HAP-1 (cell line): ENCODE data around the gene NR1H2.

ENCODE experiments used
- DNase-seq, 2 experiments: peaks; one replicate each; pipeline ENCODE4 v3.0.0-alpha.2; 2016 to 2020; ENCODE audit warnings: low spot score in 2 of 2
- H3K27me3 ChIP-seq: fragments of 250-450 bp; sonication (Bioruptor Pico); 2 replicates; pipeline ENCODE4 v1.5.1; 2020; ENCODE audit warnings: low read depth, mild to moderate bottlenecking, moderate library complexity
- H3K36me3 ChIP-seq: fragments of 250-450 bp; sonication (Bioruptor Pico); replicated peaks from 2 replicates; pipeline ENCODE4 v1.5.1; 2020; ENCODE audit warnings: mild to moderate bottlenecking
- H3K4me1 ChIP-seq: fragments of 250-450 bp; sonication (Bioruptor Pico); 2 replicates; pipeline ENCODE4 v1.5.1; 2020; ENCODE audit warnings: mild to moderate bottlenecking
- H3K4me3 ChIP-seq: fragments of 250-450 bp; sonication (Bioruptor Pico); 2 replicates; pipeline ENCODE4 v1.5.1; 2020; ENCODE audit warnings: mild to moderate bottlenecking, moderate library complexity
- H3K9me3 ChIP-seq: fragments of 250-450 bp; sonication (Bioruptor Pico); 2 replicates; pipeline ENCODE4 v1.5.1; 2020; ENCODE audit warnings: mild to moderate bottlenecking, moderate library complexity
- in situ Hi-C: fragments of 300-500 bp; cut with MboI; formaldehyde crosslinking; loops from 3 replicates; pipeline ENCODE4 v1.14.3; 2020; ENCODE audit warnings: low sequenced_read_pairs, inconsistent platforms, mixed read lengths

Gene NR1H2

DNA sequence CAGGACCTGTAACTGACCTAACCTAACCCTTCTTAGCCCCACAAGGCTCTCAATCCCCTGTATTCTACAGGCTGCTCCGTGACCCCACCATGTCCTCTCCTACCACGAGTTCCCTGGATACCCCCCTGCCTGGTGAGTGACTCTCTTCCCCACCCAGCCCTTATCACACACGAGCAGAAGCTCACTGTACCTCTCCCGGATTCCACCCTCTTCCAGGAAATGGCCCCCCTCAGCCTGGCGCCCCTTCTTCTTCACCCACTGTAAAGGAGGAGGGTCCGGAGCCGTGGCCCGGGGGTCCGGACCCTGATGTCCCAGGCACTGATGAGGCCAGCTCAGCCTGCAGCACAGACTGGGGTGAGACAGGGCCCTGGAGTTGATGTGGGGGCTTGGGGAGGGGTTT, 1.3 kb downstream of the NR1H2 start:
- Histone ChIP-seq H3K4me1 (peaks cover 2% of the 10 kb centered on the region), H3K27me3 (no peaks in the 10 kb centered on the region), H3K36me3 (peaks cover 25% of the 10 kb centered on the region), H3K4me3 (no peak overlapping the region), H3K9me3 (no peaks in the 10 kb centered on the region)
- no peak for DNase-seq
- in situ Hi-C loops: loop anchor here (10.0 kb wide), 1 partner anchor 407 kb away; no protein-coding TSS in a partner anchor

DNA sequence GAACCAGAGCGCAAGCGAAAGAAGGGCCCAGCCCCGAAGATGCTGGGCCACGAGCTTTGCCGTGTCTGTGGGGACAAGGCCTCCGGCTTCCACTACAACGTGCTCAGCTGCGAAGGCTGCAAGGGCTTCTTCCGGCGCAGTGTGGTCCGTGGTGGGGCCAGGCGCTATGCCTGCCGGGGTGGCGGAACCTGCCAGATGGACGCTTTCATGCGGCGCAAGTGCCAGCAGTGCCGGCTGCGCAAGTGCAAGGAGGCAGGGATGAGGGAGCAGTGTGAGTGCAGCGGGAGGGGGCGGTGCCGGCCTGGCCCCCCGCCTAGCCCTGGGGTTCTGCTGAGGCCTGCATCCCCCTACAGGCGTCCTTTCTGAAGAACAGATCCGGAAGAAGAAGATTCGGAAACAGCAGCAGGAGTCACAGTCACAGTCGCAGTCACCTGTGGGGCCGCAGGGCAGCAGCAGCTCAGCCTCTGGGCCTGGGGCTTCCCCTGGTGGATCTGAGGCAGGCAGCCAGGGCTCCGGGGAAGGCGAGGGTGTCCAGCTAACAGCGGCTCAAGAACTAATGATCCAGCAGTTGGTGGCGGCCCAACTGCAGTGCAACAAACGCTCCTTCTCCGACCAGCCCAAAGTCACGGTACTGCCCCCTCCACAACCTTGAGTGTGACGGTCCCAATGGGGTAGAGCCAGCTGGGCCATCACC, 2.1 kb downstream of the NR1H2 start:
- peaks cover 3% of the 10 kb centered on the region for H3K4me1 ChIP-seq
- no peak for DNase-seq
- in situ Hi-C loops: loop anchor here (10.0 kb wide), 1 partner anchor 406 kb away; no protein-coding TSS in a partner anchor
- H3K27me3 ChIP-seq: no peaks in the 10 kb centered on the region
- no peak overlapping the region for H3K4me3 ChIP-seq
- H3K9me3 ChIP-seq: no peaks in the 10 kb centered on the region
- peaks cover 25% of the 10 kb centered on the region for H3K36me3 ChIP-seq

DNA sequence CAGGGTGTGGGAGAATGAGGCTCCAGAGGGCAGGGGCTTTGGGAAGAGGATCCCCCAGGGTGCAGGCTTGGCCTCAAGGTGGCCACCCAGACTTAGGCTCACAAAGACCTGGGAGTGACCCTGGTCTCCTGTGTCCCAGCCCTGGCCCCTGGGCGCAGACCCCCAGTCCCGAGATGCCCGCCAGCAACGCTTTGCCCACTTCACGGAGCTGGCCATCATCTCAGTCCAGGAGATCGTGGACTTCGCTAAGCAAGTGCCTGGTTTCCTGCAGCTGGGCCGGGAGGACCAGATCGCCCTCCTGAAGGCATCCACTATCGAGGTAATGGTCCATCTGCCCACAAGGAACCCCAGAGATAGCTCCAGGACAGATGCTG, 2.6 kb downstream of the NR1H2 start:
- peaks cover 25% of the 10 kb centered on the region for H3K36me3 ChIP-seq
- no peak for DNase-seq
- H3K4me1 ChIP-seq: peaks cover 6% of the 10 kb centered on the region
- no peaks in the 10 kb centered on the region for H3K9me3 ChIP-seq
- no peak overlapping the region for H3K4me3 ChIP-seq
- H3K27me3 ChIP-seq: no peaks in the 10 kb centered on the region
- in situ Hi-C loops: loop anchor here (10.0 kb wide), 1 partner anchor 406 kb away; no protein-coding TSS in a partner anchor

DNA sequence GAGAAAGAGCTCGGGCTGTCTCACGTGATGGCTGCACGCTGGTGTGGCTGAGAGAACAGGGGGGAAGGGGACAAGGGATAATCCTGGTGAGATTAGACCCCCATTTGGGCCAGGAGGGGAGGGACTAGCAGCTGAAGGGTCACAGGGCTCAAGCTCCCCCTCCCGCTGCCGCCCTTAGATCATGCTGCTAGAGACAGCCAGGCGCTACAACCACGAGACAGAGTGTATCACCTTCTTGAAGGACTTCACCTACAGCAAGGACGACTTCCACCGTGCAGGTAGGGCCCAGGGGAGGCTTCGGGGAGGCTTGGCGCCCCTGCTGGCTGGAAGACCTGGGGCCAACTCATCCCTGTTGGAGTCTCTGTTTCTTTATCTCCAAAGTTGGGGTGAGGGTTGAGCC, 3.3 kb downstream of the NR1H2 start:
- Histone ChIP-seq H3K27me3 (no peaks in the 10 kb centered on the region), H3K9me3 (no peaks in the 10 kb centered on the region), H3K36me3 (peaks cover 25% of the 10 kb centered on the region), H3K4me1 (peaks cover 6% of the 10 kb centered on the region), H3K4me3 (no peak overlapping the region)
- in situ Hi-C loops: loop anchor here (10.0 kb wide), 1 partner anchor 405 kb away; no protein-coding TSS in a partner anchor
- no peak for DNase-seq

DNA sequence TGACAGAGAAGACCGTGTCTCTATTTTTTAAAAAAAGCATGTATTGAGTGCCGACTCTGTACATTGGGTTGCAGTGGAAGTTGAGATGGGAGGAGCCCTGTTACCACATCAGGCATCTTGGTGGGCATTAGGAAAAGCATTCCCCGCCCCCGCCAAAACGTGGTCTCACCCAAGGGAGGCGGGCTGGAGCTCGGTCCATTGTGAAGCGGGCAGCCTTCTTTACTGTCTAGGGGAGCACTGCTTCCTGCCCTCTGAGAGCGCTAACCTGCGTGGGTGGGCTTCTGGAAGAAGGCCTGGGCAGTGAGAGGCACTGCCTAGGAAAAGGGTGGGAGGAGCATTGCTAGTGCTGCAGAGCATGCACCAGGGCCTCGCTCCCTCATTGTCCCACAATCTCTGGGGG, 3.9 kb downstream of the NR1H2 start:
- DNase-seq: no peak
- Histone ChIP-seq H3K4me3 (no peak overlapping the region), H3K36me3 (peaks cover 28% of the 10 kb centered on the region), H3K27me3 (no peaks in the 10 kb centered on the region), H3K9me3 (no peaks in the 10 kb centered on the region), H3K4me1 (peaks cover 6% of the 10 kb centered on the region)
- in situ Hi-C loops: no loop called here

DNA sequence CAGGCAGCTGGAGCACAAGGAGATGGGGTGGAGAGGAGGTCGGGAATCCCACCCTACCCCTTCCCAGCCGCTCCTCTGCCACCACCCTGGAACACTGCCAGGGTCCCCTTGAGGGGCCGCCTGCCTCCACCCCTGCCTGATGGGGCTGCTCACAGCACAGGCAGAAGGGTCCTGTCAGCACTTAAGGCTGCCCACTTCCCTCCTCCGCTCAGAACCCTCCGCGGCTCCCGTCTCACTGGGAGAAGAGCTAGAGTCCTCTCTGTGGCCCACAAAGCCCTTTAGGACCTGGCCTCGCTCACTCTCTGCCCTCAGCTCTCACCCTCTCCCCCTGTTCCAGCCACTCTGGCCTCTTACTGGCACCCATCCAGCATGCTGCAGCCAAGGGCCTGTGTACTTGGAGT, 4.5 kb downstream of the NR1H2 start:
- no peak for DNase-seq
- Histone ChIP-seq H3K9me3 (no peaks in the 10 kb centered on the region), H3K4me1 (peaks cover 6% of the 10 kb centered on the region), H3K4me3 (no peak overlapping the region), H3K27me3 (no peaks in the 10 kb centered on the region), H3K36me3 (peaks cover 28% of the 10 kb centered on the region)
- in situ Hi-C loops: no loop called here

DNA sequence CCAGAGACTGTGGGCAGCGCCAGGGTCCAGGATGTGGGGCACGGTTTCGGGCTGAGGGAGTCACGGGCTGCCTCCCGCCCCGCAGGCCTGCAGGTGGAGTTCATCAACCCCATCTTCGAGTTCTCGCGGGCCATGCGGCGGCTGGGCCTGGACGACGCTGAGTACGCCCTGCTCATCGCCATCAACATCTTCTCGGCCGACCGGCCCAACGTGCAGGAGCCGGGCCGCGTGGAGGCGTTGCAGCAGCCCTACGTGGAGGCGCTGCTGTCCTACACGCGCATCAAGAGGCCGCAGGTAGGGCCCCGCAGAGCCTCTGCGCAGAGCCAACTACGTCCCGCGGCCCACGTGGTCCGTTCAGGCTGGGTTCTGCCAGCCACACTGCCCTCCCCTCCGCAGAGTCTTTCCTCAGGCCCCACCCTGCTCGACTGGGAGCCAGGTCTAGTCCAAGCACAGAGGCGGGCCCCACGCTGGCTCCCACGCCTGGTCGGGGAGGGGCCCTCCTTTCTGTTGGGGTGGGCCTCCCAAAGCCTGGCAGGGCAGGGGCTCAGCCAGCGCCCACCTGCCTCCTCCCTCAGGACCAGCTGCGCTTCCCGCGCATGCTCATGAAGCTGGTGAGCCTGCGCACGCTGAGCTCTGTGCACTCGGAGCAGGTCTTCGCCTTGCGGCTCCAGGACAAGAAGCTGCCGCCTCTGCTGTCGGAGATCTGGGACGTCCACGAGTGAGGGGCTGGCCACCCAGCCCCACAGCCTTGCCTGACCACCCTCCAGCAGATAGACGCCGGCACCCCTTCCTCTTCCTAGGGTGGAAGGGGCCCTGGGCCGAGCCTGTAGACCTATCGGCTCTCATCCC, 5.8 kb downstream of the NR1H2 start:
- in situ Hi-C loops: no loop called here
- H3K4me3 ChIP-seq: no peak overlapping the region
- H3K4me1 ChIP-seq: 0 out of 2 replicates have a peak, but pooled peaks cover 3% of the 10 kb centered on the region
- peaks cover 38% of the 10 kb centered on the region for H3K36me3 ChIP-seq
- H3K9me3 ChIP-seq: no peaks in the 10 kb centered on the region
- H3K27me3 ChIP-seq: no peaks in the 10 kb centered on the region
- DNase-seq: no peak

DNA sequence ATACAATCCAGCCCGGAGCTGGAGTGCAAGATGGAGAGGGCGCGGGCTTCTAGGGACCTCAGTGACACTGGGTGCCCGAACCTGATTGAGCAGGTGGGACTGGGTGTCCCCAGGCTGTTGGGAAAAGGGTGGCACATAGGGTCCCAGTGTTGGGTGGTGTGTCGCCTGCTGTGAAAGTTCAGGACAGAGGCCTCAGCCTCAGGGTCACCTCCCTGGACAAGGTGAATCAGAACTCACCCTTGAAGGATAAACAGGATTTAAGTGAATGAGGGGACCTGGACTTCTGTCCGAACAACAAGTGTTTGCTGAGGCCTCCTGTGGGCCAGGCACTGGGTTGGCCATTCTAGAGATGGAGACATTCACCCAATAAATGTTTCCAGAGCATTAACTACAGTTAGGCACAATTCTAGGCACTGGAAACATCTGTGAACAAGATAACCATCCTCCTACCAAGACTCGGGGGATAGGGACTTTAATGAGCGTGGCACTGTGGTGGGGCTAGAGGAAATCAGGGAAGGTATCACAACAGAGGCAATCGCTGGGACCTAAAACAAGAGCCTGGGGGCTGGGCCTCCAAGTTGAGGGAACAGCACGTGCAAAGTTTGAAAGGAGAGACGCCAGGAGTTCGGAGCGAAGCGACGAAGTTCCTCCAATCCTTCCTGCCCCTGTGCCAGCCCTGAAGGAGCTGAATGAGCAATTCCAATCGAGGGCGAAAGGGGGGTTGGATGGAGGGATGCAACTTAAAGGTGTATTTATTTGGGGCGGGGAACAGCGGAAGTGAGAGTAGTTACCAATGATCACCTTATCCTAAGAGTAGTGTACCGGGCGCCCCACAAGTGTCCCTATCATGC, 7.0 kb downstream of the NR1H2 start:
- DNase-seq: no peak
- Histone ChIP-seq H3K27me3 (no peaks in the 10 kb centered on the region), H3K9me3 (no peaks in the 10 kb centered on the region), H3K4me1 (peaks cover 7% of the 10 kb centered on the region; the same call in 1 of the 2 replicates), H3K4me3 (peak overlapping the region; percentile 78), H3K36me3 (peaks cover 41% of the 10 kb centered on the region)
- in situ Hi-C loops: no loop called here

DNA sequence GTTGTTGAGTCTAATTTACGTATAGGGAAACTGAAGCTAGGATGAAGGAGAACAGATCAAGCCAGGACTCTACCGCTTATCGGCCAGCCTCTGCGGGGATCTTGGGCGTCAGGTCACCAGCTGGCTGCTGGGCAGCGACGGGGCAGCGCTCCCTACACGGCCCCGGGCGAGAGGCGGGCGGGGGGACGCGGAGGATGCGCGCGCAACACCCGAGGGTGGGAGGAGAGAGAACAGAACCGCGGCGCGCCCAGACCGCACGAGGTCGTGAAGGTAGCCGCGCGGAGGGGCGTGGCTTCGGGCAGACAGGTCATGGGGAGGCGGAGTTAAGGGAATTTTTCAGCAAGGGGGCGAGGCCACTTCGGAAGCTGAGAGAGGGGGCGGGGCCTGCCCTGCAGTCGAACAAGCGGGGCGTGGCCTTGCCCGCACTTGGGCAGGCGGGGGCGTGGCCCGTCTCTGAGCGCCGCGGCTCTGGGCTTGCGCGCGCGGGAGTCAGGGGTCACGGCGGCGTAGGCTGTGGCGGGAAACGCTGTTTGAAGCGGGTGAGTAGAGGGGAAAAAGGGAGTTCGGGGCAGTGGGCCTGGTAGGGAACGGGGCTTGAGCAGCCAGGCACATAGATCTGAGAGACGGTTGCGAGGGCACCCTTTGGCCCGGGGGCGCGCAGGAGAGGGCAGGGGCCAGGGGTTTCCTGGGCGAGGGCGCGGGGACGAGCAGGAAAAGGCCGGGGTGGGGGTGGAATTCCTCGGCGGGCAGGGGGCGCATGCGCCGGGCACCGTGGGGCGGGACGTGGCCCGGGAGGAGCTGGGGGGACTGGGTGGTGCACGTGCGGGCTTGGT, 7.8 kb downstream of the NR1H2 start, which contains the start of gene POLD1:
TSS of gene POLD1 (plus strand) at position 496 of the 833 bp plus-strand sequence. CDS start 14,505 bp downstream, outside the sequence.
- peaks cover 9% of the 10 kb centered on the region; the same call in 1 of the 2 replicates for H3K4me1 ChIP-seq
- DNase-seq: peak; percentile 98 to 99
- peak within 1 kb of the TSS; percentile 78 for H3K4me3 ChIP-seq
- H3K36me3 ChIP-seq: peaks cover 36% of the 10 kb centered on the region
- in situ Hi-C loops: no loop called here
- no peaks in the 10 kb centered on the region for H3K27me3 ChIP-seq
- no peaks in the 10 kb centered on the region for H3K9me3 ChIP-seq

DNA sequence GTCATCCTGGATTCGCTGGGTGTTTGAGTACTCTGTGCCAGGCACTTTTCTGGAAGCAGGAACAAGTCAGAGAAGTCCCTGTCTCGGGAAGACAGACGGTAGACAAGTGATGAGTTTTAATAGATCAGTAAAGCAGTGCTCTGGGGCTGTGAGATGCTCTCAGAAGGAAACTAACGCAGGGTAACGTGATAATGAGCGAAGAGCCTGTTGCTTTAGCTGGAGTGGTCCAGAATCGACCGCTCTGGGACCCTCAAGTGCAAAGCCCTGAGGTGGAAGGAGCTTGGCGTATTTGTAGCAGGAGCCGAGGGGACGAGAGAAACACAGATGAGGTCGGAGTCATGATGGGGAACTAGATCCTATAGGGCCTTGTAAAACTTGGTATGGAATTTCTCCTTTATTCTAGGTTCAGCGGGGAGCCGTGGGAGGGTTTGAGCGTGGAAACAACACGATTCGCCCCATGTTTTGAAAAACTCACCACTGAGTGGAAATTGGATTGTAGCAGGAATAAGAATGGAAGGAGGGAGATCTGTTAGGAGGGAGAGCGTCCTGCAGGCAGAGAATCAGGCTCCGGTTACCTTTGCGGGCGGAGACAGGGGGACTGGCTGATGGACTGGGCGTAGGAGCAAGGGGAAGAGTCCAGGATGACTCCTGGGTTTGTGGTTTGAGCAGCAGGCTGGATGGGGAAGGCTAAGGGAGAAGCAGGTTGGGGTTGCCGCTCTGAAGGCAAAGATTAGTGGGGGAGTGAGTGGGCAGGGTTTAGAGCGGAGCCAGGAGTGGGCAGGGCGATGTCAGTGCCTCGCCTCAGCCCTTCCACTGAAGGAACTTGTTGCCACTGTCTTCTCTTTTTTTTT, 8.7 kb downstream of the NR1H2 start:
- peak in 1 of 2 experiments; percentile 38 for DNase-seq
- H3K4me3 ChIP-seq: peak overlapping the region; percentile 78
- H3K9me3 ChIP-seq: no peaks in the 10 kb centered on the region
- in situ Hi-C loops: no loop called here
- H3K4me1 ChIP-seq: peaks cover 9% of the 10 kb centered on the region; the same call in 1 of the 2 replicates
- H3K36me3 ChIP-seq: peaks cover 32% of the 10 kb centered on the region
- no peaks in the 10 kb centered on the region for H3K27me3 ChIP-seq

DNA sequence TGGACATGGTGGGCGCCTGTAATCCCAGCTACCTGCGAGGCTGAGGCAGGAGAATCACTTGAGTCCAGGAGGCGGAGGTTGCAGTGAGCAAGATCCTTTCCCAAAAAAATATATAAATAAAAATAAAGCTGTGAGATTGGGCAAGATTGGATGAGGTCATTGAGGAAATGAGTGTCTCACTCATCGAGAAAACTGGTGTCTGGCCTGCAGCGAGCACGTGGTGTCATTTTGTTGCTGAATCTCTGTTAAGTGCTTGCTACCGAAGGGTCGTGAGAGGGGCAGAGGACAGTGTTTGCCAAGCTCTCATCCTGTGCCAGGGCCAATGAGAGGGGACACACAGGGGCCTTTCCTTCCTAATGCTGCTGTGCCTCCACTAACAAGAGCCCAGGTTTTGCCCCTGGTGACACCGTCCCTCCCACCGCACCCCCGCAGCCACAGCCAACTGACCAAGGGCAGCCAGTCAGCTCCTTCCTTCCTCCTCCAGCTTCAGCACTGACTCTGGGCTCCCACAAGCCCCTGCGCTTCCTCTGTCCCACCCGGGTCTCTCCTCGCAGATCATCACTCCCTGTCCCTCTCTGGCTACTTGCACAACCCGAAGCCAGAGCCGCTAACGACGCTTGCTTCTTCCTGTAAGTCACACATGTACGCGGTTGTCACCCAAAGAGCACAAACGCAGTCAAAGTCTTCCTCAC, 11.1 kb downstream of the NR1H2 start:
- no peak for DNase-seq
- Histone ChIP-seq H3K4me3 (no peak overlapping the region), H3K4me1 (peaks cover 9% of the 10 kb centered on the region; the same call in 1 of the 2 replicates), H3K27me3 (no peaks in the 10 kb centered on the region), H3K9me3 (no peaks in the 10 kb centered on the region; the same call in 1 of the 2 replicates), H3K36me3 (peaks cover 37% of the 10 kb centered on the region)
- in situ Hi-C loops: no loop called here
